ENCODE results near the gene PANX2.

- TF ChIP-seq, protein P1, sequence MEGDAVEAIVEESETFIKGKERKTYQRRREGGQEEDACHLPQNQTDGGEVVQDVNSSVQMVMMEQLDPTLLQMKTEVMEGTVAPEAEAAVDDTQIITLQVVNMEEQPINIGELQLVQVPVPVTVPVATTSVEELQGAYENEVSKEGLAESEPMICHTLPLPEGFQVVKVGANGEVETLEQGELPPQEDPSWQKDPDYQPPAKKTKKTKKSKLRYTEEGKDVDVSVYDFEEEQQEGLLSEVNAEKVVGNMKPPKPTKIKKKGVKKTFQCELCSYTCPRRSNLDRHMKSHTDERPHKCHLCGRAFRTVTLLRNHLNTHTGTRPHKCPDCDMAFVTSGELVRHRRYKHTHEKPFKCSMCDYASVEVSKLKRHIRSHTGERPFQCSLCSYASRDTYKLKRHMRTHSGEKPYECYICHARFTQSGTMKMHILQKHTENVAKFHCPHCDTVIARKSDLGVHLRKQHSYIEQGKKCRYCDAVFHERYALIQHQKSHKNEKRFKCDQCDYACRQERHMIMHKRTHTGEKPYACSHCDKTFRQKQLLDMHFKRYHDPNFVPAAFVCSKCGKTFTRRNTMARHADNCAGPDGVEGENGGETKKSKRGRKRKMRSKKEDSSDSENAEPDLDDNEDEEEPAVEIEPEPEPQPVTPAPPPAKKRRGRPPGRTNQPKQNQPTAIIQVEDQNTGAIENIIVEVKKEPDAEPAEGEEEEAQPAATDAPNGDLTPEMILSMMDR (IDR thresholded peaks at IDR 0.05; ENCODE audit: low read length): no peak
- TF ChIP-seq EZH2 (IDR thresholded peaks at IDR 0.05; ENCODE audit: borderline replicate concordance, low read length): no peak
Observed at GRCh38 chr22:50226875-50227165, 56.3 kb downstream of the PANX2 start.

All from OCI-LY1 (cell line).